Fibroblast of skin of left biceps (primary cell): ENCODE measurements around the gene PHRF1.
"Not testable (repeated sequence)": the region's sequence is repeated elsewhere in the genome, so short reads cannot be mapped to it uniquely, and the experiment has no call there.

Experiments used
- DNase-seq, 2 experiments: peaks; one replicate each; pipeline ENCODE4 v3.0.0-alpha.2; 2013; ENCODE audit warnings: low read depth in 2 of 2

The PHRF1 gene

DNA sequence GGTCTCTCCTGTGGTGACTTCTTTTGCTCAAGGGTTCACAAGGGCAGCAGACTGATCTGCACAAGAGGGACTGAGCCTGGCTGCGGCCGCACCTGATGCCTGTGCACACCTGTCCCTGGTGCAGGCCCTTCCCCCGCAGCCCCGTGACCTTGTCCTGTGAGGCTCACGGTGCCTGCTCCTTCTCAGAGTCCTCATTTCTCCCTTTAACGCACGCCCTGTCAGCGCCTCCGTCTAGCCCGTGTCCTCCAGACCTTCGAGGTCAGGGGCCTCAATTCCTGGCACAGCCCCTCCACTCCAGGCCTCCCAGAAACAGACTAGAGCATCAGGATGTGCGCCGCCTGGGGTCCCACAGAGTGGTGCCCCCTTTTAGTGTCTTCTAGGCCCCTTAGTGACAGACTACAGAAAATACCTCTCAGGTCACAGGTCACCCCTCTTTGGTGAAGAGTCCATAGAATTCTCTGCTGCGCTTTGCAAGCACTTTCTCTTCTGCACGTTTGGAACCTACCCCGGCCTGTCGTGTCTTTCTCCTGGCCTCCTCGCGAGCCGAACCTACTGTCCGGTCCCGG, 59.8 kb downstream of the PHRF1 start:
- no peak for DNase-seq

DNA sequence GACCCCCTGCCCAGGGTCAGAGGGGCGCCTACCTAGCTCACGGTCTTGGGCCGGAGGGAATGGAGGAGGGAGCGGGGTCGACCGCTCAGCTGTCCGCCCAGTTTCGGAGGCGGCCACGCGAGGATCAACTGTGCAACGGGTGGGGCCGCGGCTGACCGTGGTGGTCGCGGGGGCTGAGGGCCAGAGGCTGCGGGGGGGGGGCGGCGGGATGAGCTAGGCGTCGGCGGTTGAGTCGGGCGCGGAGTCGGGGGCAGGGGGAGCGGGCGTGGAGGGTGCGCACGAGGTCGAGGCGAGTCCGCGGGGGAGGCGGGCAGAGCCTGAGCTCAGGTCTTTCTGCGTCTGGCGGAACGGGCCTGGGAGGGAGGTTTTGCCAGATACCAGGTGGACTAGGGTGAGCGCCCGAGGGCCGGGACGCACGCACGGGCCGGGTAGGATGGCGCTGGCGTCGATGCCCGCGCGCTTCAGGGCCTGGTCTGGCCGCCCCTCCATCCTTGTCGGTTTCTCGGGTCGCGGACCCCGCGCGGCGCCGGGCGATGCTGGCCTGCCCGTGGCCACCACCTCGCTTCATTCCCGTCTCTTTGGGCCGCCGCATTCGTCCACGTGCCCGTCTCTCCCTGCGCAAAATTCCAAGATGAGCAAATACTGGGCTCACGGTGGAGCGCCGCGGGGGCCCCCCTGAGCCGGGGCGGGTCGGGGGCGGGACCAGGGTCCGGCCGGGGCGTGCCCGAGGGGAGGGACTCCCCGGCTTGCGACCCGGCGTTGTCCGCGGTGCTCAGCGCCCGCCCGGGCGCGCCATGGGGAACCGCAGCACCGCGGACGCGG, 60.5 kb downstream of the PHRF1 start, which contains the start of gene DRD4:
Gene DRD4, plus strand, starts transcription at position 759 of the 822 bp plus-strand sequence. Its CDS starts 36 bp downstream, at position 795.
- DNase-seq, result no peak

GRCh38 chr11:637333-637592, 61.0 kb downstream of the PHRF1 start:
- no peak for DNase-seq

- DNase-seq, result no peak
Measured at GRCh38 chr11:637593-638521, 61.6 kb downstream of the PHRF1 start.

DNA sequence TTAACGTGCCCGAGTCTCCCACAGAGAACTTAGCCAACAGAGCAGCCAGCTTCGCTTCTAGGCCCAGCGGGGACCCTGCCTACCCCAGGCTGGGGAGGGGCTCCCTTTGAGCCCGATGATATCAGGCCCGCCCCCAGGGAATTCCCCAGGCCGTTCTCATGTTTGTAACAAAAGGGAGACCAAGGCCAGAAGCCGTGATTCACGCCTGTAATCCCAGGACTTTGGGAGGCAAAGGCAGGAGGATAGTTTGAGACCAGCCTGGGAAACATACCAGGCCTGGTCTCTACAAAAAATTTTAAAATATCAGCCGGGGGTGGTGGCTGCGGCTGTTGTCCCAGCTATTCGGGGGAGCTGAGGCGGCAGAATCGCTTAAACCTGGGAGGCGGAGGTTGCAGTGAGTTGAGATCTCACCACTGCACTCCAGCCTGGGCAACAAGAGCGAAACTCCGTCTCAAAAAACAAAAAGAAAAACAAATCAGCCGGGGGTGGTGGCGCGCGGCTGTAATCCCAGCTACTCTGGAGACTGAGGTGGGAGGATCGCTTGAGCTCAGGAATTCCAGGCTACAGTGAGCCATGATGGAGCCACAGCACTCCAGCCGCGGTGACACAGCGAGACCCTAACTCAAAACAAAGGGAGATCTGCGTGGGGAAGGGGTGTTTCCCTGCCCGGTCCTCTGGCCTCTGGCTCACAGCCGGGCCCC, 62.5 kb downstream of the PHRF1 start:
- no peak for DNase-seq

GRCh38 chr11:639332-639955, 63.2 kb downstream of the PHRF1 start:
- DNase-seq, result no peak

- DNase-seq, result no peak
Measured at GRCh38 chr11:640021-640706, 63.9 kb downstream of the PHRF1 start.

GRCh38 chr11:641806-642370, 65.6 kb downstream of the PHRF1 start:
- no peak for DNase-seq

DNA sequence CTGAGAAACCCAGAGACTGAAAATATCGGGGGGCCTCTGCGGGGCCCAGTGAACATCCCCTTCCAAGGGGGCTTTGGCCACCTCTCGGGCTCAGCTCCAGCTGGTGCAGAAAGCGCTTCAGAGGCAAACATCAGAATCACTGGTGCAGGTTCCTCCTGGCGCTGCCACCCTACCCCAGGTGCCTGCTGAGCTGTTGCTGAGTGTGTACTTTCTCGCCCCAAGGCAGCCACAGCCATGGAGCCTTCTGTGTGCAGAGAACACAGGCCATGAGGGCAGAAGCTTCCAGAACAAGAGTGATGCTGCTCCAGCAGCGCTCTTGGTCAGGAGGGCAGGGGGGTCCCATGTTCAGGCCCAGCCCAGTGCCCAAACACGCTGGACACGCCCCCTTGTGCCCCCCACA, 67.1 kb downstream of the PHRF1 start:
- no peak for DNase-seq

DNA sequence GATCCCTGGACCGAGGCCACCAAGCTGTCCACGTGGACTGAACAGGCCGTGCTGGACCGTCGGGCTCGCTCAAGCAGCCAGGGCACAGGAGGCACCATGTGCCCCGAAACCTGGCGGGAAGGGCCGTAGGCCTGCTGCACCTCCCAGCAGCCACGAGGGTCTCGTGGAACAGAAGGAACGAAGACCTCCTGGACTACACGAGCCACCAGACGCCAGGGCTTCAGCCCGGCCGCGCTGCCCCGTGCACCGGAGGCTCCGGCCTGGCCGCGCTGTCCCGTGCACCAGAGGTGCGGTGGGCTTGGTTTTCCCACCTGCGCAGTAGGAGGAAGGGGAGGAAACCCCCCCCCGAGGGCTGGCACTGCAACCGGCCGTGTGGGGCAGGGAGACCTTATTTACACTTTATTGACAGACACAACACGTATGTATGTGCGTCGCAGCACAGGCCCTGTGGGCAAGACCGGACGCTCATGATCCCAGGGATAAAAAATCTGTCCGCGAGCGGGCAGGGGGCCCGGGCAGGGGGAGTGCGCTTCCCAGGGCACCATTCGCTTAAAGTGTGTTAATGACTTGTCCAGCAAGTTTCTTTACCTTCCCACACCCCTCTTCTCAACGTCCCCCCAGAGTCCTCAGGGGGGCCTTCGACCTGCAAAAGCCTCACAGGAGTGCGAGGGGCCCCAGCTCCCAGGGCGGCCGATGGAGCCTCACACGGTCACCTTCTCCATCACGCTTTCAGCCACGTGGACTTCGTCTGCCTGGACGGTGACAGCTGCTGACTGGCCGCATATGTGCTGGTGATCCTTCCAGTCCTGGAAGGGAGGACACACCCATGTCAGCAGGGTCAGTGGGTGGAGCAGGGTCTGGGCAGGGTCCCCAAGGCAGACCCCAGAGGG, 67.8 kb downstream of the PHRF1 start:
- no peak for DNase-seq

DNA sequence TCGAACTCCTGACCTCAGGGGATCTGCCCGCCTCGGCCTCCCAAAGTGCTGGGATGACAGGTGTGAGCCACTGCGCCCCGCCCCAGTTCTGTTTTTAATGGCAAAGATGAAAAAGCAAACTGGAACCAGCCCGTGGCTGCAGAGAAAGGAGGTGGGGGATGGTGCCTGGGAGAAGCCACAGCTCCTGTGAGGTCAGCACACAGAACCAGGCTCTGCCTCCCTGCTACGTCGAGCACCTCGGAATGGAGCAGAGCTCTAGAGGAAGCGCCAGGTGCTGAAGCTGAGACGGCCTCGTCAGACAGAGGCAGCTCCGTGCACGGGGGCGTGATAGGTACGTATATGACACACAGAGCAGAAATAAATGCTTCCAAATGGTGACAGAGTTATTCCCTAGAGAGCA, 69.3 kb downstream of the PHRF1 start:
- no peak for DNase-seq

- no peak for DNase-seq
Measured at GRCh38 chr11:646214-646613, 69.9 kb downstream of the PHRF1 start.

DNA sequence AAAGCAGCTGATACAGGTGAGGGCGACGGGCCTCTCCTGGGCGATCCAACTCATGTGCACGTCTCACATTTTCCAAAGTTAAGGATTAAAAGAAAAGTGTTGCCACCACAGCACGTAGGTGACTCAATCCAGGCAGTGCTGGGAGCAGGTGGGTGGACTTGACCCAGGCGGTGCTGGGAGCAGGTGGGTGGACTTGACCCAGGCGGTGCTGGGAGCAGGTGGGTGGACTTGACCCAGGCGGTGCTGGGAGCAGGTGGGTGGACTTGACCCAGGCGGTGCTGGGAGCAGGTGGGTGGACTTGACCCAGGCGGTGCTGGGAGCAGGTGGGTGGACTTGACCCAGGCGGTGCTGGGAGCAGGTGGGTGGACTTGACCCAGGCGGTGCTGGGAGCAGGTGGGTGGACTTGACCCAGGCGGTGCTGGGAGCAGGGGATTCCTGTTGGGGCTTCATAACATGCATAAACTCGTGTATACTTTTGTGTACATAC, 71.4 kb downstream of the PHRF1 start:
- DNase-seq, result not testable (repeated sequence)

DNA sequence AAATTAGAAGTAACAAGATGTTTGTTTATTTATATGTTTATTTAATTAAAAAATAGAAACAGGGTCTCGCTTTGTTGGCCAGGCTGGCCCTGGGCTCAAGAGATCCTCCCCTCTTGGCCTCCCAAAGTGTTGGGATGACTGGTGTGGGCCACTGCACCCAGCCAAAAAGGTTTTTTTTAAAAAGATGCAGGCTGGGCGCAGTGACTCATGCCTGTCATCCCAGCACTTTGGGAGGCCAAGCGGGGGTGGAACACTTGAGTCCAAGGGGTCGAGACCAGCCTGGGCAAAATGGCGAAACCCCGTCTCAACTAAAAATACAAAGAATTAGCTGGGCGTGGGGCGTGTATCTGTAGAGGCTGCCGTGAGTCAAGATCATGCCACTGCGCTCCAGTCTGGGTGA, 74.2 kb downstream of the PHRF1 start:
- DNase-seq, result no peak

- not testable (repeated sequence) for DNase-seq
Measured at GRCh38 chr11:653136-653535, 76.9 kb downstream of the PHRF1 start.

DNA sequence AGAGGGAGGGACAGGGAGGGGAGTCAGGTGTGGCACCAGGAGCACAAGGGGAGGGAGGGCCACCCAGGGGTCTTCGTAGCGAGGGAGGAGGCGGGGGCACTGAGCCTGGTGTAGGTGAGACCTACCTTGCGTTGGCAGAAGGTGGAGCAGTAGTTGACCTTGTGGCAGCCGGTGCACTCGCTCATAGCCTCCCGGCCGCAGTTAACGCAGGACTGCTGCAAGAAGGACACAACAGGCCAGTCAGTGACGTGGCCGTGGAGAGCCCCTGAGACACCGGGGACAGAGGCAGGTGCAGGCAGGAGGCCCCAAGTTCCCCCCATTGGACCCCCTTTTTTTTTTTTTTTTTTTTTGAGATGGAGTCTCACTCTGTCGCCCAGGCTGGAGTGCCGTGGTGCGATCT, 77.6 kb downstream of the PHRF1 start:
- no peak for DNase-seq

DNA sequence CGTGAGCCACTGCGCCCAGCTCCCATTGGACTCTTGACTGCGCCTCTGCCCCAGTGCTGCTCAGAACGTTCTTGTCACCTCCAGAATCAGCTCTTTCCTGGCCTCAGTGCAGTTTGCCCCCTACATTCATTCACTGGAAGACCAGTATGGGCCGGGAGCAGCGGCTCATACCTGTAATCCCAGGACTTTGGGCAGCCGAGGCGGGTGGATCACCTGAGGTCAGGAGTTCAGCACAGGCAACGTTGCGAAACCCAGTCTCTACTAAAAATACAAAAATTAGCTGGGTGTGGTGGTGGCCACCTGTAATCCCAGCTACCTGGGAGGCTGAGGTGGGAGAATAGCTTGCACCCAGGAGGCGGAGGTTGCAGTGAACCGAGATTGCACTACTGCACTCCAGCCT, 78.2 kb downstream of the PHRF1 start:
- not testable (repeated sequence) for DNase-seq

- no peak for DNase-seq
Measured at GRCh38 chr11:655036-655726, 78.9 kb downstream of the PHRF1 start.

GRCh38 chr11:656426-656825, 80.2 kb downstream of the PHRF1 start:
- no peak for DNase-seq
